ENCODE data around the gene CPHXL2.

Gene CPHXL2

GRCh38 chr16:75679366-75679765, 2.6 kb upstream of the CPHXL2 start:
- Histone ChIP-seq H3K27ac (ENCODE audit: low read length) (no peak overlapping the region), H2AFZ (ENCODE audit: low read depth, low read length) (no peak overlapping the region), H3K79me2 (ENCODE audit: insufficient read depth, low read length) (no peaks in the 10 kb centered on the region), H3K9ac (ENCODE audit: low read depth, low read length) (no peak overlapping the region), H3K4me1 (ENCODE audit: insufficient read depth, low read length) (no peaks in the 10 kb centered on the region), H4K20me1 (ENCODE audit: insufficient read depth, low read length) (no peaks in the 10 kb centered on the region), H3K36me3 (ENCODE audit: insufficient read depth, low read length) (no peaks in the 10 kb centered on the region), H3K27me3 (ENCODE audit: insufficient read depth, low read length, poor library complexity) (no peaks in the 10 kb centered on the region), H3K9me3 (ENCODE audit: insufficient read depth, low read length, severe bottlenecking) (peaks cover 2% of the 10 kb centered on the region), H3K4me2 (ENCODE audit: insufficient read depth, low read length) (no peak overlapping the region), H3K4me3 (ENCODE audit: low read depth in 1 of 2, low read length in 2 of 2) (no peak overlapping the region)
- DNase-seq = no peak
- TF ChIP-seq EZH2 (IDR thresholded peaks at IDR 0.05; ENCODE audit: borderline replicate concordance, low read depth, low read length, severe bottlenecking) (no peak), CTCF (IDR thresholded peaks at IDR 0.05; ENCODE audit: borderline replicate concordance, extremely low read depth, low read length, poor library complexity, severe bottlenecking) (no peak)
- ATAC-seq (ENCODE audit: insufficient read depth, low read depth) = no peak

- H3K9ac ChIP-seq (ENCODE audit: low read depth, low read length) = no peak overlapping the region
- H3K36me3 ChIP-seq (ENCODE audit: insufficient read depth, low read length) = no peaks in the 10 kb centered on the region
- no peaks in the 10 kb centered on the region for H3K79me2 ChIP-seq (ENCODE audit: insufficient read depth, low read length)
- no peak for ATAC-seq (ENCODE audit: insufficient read depth, low read depth)
- no peaks in the 10 kb centered on the region for H3K4me1 ChIP-seq (ENCODE audit: insufficient read depth, low read length)
- no peaks in the 10 kb centered on the region for H3K27me3 ChIP-seq (ENCODE audit: insufficient read depth, low read length, poor library complexity)
- no peak for TF ChIP-seq EZH2 (IDR thresholded peaks at IDR 0.05; ENCODE audit: borderline replicate concordance, low read depth, low read length, severe bottlenecking)
- no peak for TF ChIP-seq CTCF (IDR thresholded peaks at IDR 0.05; ENCODE audit: borderline replicate concordance, extremely low read depth, low read length, poor library complexity, severe bottlenecking)
- no peak overlapping the region for H3K4me3 ChIP-seq (ENCODE audit: low read depth in 1 of 2, low read length in 2 of 2)
- H4K20me1 ChIP-seq (ENCODE audit: insufficient read depth, low read length) = no peaks in the 10 kb centered on the region
- H3K27ac ChIP-seq (ENCODE audit: low read length) = no peak overlapping the region
- no peak for DNase-seq
- no peaks in the 10 kb centered on the region for H3K9me3 ChIP-seq (ENCODE audit: insufficient read depth, low read length, severe bottlenecking)
- H2AFZ ChIP-seq (ENCODE audit: low read depth, low read length) = no peak overlapping the region
- no peak overlapping the region for H3K4me2 ChIP-seq (ENCODE audit: insufficient read depth, low read length)
These were observed 9.3 kb downstream of the CPHXL2 start for GRCh38 chr16:75667503-75667902.

GRCh38 chr16:75660726-75661302, 16.0 kb downstream of the CPHXL2 start:
- Histone ChIP-seq H3K27me3 (ENCODE audit: insufficient read depth, low read length, poor library complexity) (no peaks in the 10 kb centered on the region), H4K20me1 (ENCODE audit: insufficient read depth, low read length) (peaks cover 11% of the 10 kb centered on the region; the same call in 1 of the 2 replicates), H3K4me1 (ENCODE audit: insufficient read depth, low read length) (no peaks in the 10 kb centered on the region), H3K9ac (ENCODE audit: low read depth, low read length) (no peak overlapping the region), H3K4me3 (ENCODE audit: low read depth in 1 of 2, low read length in 2 of 2) (no peak overlapping the region), H3K36me3 (ENCODE audit: insufficient read depth, low read length) (peaks cover 34% of the 10 kb centered on the region), H3K79me2 (ENCODE audit: insufficient read depth, low read length) (peaks cover 4% of the 10 kb centered on the region; the same call in 1 of the 2 replicates), H2AFZ (ENCODE audit: low read depth, low read length) (no peak overlapping the region), H3K4me2 (ENCODE audit: insufficient read depth, low read length) (no peak overlapping the region), H3K27ac (ENCODE audit: low read length) (no peak overlapping the region), H3K9me3 (ENCODE audit: insufficient read depth, low read length, severe bottlenecking) (no peaks in the 10 kb centered on the region)
- TF ChIP-seq EZH2 (IDR thresholded peaks at IDR 0.05; ENCODE audit: borderline replicate concordance, low read depth, low read length, severe bottlenecking) (no peak), CTCF (IDR thresholded peaks at IDR 0.05; ENCODE audit: borderline replicate concordance, extremely low read depth, low read length, poor library complexity, severe bottlenecking) (no peak)
- ATAC-seq (ENCODE audit: insufficient read depth, low read depth) = no peak
- DNase-seq = no peak

Measured in DND-41 (cell line).